Germinal center (tissue), 1 donor: ENCODE measurements around the gene APAF1.
A peak's percentile ranks its signal among the peaks of the same experiment; 100 is the strongest.
"Not testable (repeated sequence)": the region's sequence is repeated elsewhere in the genome, so short reads cannot be mapped to it uniquely, and the experiment has no call there.

ENCODE experiments used
- DNase-seq: peaks from one replicate; pipeline ENCODE4 v3.0.0; 2012; ENCODE audit warnings: mixed read lengths, low spot score

The APAF1 gene

GRCh38 chr12:98644712-98645571 lies at the start of gene APAF1, which contains the start of gene IKBIP:
Gene APAF1 (plus strand): TSS chr12:98645290. CDS start chr12:98648360, 3,070 bp downstream.
Gene IKBIP (minus strand): TSS chr12:98644788. CDS start chr12:98644701, 87 bp downstream.
- peak; percentile 96 for DNase-seq

- not testable (repeated sequence) for DNase-seq
Measured at GRCh38 chr12:98597313-98597712, 47.8 kb upstream of the APAF1 start.

- no peak for DNase-seq
Measured at GRCh38 chr12:98601924-98602323, 43.2 kb upstream of the APAF1 start.

GRCh38 chr12:98606359-98606988 lies 38.6 kb upstream of the APAF1 start:
- no peak for DNase-seq

- DNase-seq: no peak
Measured at GRCh38 chr12:98610596-98610995, 34.5 kb upstream of the APAF1 start.

- DNase-seq: peak; percentile 70
Measured at GRCh38 chr12:98612696-98613334, 32.3 kb upstream of the APAF1 start.

- DNase-seq: no peak
Measured at GRCh38 chr12:98618952-98619351, 26.1 kb upstream of the APAF1 start.

GRCh38 chr12:98635657-98636323 lies 9.3 kb upstream of the APAF1 start:
- DNase-seq: peak; percentile 48

- no peak for DNase-seq
Measured at GRCh38 chr12:98637068-98637467, 8.0 kb upstream of the APAF1 start.

GRCh38 chr12:98638009-98638408 lies 7.1 kb upstream of the APAF1 start:
- DNase-seq: no peak

GRCh38 chr12:98639491-98639890 lies 5.6 kb upstream of the APAF1 start:
- no peak for DNase-seq

GRCh38 chr12:98642801-98643200 lies 2.3 kb upstream of the APAF1 start:
- DNase-seq: not testable (repeated sequence)

- DNase-seq: no peak
Measured at GRCh38 chr12:98644433-98644711, 718 bp upstream of the APAF1 start.

- DNase-seq: peak; percentile 9
Measured at GRCh38 chr12:98645572-98646067, 530 bp downstream of the APAF1 start.

GRCh38 chr12:98646294-98647090 lies 1.4 kb downstream of the APAF1 start:
- no peak for DNase-seq

GRCh38 chr12:98651328-98651727 lies 6.2 kb downstream of the APAF1 start:
- DNase-seq: no peak

- DNase-seq: peak; percentile 36
Measured at GRCh38 chr12:98653866-98654493, 8.9 kb downstream of the APAF1 start.

- no peak for DNase-seq
Measured at GRCh38 chr12:98656289-98657101, 11.4 kb downstream of the APAF1 start.

- no peak for DNase-seq
Measured at GRCh38 chr12:98660521-98660920, 15.4 kb downstream of the APAF1 start.

GRCh38 chr12:98669751-98670150 lies 24.7 kb downstream of the APAF1 start:
- DNase-seq: no peak
